Left ventricle myocardium inferior (tissue), 1 donor: ENCODE results near the gene METRNL. TPM values are rescaled to one million over a fixed set of nuclear protein-coding genes. Genes with fewer than 3 reads are reported as not detected.
"Not testable (repeated sequence)": the region's sequence is repeated elsewhere in the genome, so short reads cannot be mapped to it uniquely, and the experiment has no call there.

Source experiments
- DNase-seq: peaks from one replicate; pipeline ENCODE4 v3.0.0-alpha.2; 2020
- H3K27ac ChIP-seq: fragments of 200-600 bp; replicated peaks from 2 replicates; pipeline ENCODE4 v1.8.0; 2021
- H3K27me3 ChIP-seq: fragments of 200-600 bp; 2 replicates; pipeline ENCODE4 v1.8.0; 2021; ENCODE audit warnings: low read depth
- H3K36me3 ChIP-seq: fragments of 200-600 bp; 2 replicates; pipeline ENCODE4 v1.8.0; 2021
- H3K4me1 ChIP-seq: fragments of 200-600 bp; 2 replicates; pipeline ENCODE4 v1.8.0; 2021
- H3K4me3 ChIP-seq: fragments of 200-600 bp; 2 replicates; pipeline ENCODE4 v1.8.0; 2021; ENCODE audit warnings: mild to moderate bottlenecking, moderate library complexity
- H3K9me3 ChIP-seq: fragments of 200-600 bp; replicated peaks from 2 replicates; pipeline ENCODE4 v1.8.0; 2021
- intact Hi-C: fragments of 100-400 bp; cut with micrococcal nuclease; formaldehyde crosslinking; loops from one replicate; pipeline ENCODE4 v1.11.0; 2022
- total RNA-seq: library from RNA; stranded (reverse); fragmentation: NEBNext Ultra II Directional; extraction: Animal tissue kit (Norgen Biotek cat#: 25700); gene quantifications from one replicate; pipeline ENCODE4 v1.2.1, GENCODE V29; 2021
- TF ChIP-seq, protein P1 (sequence below): fragments of 200-600 bp; IDR thresholded peaks from 2 replicates; pipeline ENCODE4 v1.8.0; 2021; ENCODE audit warnings: antibody characterized with exemption, mild to moderate bottlenecking, borderline replicate concordance
- donor health status: DM: no; HTN: yes; CAD: no; lungs with severe emphysema.

Gene METRNL
- total RNA-seq, 1 donor from 2014 or later, result 75.2 TPM

DNA sequence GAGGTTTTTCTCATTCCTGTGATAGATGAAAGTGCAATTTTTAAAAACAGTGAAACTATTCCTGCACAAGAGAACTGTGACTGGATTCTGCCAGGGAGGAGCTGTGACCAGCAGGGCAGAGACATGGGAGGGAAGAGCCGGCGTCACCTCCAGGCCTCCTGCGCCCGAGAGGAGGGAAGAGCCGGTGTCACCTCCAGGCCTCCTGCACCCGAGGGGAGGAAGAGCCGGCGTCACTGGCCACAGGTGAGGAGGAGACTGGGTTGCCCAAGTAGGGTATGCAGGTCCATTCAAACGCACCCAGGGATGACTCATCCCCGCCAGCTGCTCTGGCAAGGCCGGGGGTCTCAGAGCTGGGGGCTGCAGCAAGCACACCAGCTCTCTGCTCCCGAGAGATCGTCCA is 56.7 kb downstream of the METRNL start:
- intact Hi-C loops, result no loop called here
- H3K36me3 ChIP-seq, result no peaks in the 10 kb centered on the region

DNA sequence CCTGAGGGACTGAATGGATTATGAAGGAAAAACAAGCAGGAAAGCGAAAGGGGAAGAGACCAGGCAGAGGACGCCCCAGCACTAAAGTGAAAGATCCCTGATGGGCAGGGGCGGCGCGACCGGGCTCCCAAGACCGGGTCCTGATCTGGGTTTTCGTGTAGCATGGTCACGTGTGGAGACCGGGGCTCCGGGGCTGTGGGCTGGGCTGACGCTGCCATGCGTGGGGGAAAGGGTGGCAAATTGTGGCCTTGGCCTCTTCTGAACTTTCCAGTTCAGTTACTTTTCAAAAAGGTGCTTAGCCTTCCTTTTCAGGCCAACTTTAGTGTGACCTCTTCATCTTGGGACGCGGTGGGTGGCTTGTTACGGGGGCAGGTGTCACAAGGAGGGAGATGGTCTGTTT is 57.5 kb downstream of the METRNL start:
- intact Hi-C loops, result no loop called here
- no peaks in the 10 kb centered on the region for H3K36me3 ChIP-seq

More for the DNA sequence above, 56.7 kb downstream of the METRNL start:
- Histone ChIP-seq H3K4me1 (peaks cover 17% of the 10 kb centered on the region), H3K9me3 (no peaks in the 10 kb centered on the region), H3K27ac (no peak overlapping the region), H3K27me3 (peaks cover 8% of the 10 kb centered on the region), H3K4me3 (no peak overlapping the region)
- TF ChIP-seq, protein P1, sequence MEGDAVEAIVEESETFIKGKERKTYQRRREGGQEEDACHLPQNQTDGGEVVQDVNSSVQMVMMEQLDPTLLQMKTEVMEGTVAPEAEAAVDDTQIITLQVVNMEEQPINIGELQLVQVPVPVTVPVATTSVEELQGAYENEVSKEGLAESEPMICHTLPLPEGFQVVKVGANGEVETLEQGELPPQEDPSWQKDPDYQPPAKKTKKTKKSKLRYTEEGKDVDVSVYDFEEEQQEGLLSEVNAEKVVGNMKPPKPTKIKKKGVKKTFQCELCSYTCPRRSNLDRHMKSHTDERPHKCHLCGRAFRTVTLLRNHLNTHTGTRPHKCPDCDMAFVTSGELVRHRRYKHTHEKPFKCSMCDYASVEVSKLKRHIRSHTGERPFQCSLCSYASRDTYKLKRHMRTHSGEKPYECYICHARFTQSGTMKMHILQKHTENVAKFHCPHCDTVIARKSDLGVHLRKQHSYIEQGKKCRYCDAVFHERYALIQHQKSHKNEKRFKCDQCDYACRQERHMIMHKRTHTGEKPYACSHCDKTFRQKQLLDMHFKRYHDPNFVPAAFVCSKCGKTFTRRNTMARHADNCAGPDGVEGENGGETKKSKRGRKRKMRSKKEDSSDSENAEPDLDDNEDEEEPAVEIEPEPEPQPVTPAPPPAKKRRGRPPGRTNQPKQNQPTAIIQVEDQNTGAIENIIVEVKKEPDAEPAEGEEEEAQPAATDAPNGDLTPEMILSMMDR, result no peak
- no peak for DNase-seq

DNA sequence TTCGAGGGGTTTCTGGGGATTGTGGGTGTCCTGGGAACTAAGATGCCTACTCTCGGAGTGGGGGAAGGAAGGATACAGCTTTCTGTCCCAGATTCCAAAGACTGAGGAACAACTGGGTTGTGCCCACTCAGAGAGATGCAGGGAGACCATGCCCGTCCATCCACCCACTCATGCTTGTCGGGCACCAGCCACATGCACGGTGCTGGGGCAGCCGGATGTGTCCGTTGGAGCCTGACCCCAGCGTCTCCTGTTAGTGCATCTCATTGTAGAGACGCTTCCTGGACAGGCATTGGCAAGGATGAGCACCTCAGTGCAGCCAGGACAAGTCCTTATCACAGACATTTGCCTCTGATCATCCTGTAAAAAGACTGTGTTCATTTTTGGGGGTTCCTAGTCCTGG is 58.1 kb downstream of the METRNL start:
- Histone ChIP-seq H3K4me3 (no peak overlapping the region), H3K9me3 (peaks cover 3% of the 10 kb centered on the region), H3K36me3 (no peaks in the 10 kb centered on the region), H3K27me3 (peaks cover 8% of the 10 kb centered on the region), H3K4me1 (peaks cover 13% of the 10 kb centered on the region), H3K27ac (no peak overlapping the region)
- DNase-seq, result no peak
- intact Hi-C loops, result no loop called here
- TF ChIP-seq, protein P1, result no peak

More for the DNA sequence above, 57.5 kb downstream of the METRNL start:
- TF ChIP-seq, protein P1, result no peak
- H3K27me3 ChIP-seq, result peaks cover 8% of the 10 kb centered on the region
- no peak for DNase-seq
- H3K27ac ChIP-seq, result no peak overlapping the region
- H3K4me1 ChIP-seq, result peaks cover 17% of the 10 kb centered on the region
- no peaks in the 10 kb centered on the region for H3K9me3 ChIP-seq
- no peak overlapping the region for H3K4me3 ChIP-seq

DNA sequence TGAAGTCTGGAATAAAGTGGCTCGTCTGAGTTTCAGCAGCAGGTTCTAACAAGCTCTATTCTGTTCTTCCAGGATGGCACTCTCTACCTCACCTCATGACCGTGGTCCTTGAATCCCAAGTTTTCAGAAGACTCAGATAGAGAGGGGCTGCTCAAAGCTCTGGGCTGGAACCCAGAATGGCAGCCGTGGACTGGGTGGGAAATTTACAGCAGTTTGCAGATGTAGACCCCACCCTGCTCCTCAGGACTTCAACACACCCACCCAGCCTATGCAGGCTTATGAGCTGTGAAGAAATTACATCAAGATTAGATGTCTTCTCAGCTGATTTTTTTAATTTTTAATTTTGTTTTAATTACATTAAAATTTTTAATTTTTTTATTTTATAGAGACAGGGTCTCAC is 59.4 kb downstream of the METRNL start:
- H3K4me3 ChIP-seq, result no peak overlapping the region
- no peak for DNase-seq
- no peaks in the 10 kb centered on the region for H3K36me3 ChIP-seq
- intact Hi-C loops, result no loop called here
- H3K4me1 ChIP-seq, result no peaks in the 10 kb centered on the region
- H3K27ac ChIP-seq, result no peak overlapping the region
- TF ChIP-seq, protein P1, result no peak
- peaks cover 8% of the 10 kb centered on the region for H3K9me3 ChIP-seq
- H3K27me3 ChIP-seq, result peaks cover 8% of the 10 kb centered on the region

DNA sequence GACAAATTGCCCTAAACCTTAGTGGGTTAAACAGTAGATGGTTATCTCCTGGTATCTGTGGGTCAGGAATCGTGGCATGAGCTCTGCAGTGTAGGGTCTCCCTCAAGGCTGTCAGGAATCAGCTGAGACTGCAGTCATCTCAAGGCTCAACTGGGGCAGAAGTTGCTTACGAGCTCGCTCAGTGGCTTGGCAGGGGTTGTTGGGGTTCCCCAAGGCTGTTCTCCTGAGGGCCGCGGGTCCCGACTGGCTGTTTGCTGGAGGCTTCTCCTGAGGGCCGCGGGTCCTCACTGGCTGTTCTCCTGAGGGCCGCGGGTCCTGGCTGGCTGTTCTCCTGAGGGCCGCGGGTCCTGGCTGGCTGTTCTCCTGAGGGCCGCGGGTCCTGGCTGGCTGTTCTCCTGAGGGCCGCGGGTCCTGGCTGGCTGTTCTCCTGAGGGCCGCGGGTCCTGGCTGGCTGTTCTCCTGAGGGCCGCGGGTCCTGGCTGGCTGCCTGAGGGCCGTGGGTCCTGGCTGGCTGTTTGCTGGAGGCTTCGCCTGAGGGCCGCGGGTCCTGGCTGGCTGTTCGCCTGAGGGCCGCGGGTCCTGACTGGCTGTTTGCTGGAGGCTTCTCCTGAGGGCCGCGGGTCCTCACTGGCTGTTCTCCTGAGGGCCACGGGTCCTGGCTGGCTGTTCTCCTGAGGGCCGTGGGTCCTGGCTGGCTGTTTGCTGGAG is 60.3 kb downstream of the METRNL start:
- not testable (repeated sequence) for H3K4me3 ChIP-seq

DNA sequence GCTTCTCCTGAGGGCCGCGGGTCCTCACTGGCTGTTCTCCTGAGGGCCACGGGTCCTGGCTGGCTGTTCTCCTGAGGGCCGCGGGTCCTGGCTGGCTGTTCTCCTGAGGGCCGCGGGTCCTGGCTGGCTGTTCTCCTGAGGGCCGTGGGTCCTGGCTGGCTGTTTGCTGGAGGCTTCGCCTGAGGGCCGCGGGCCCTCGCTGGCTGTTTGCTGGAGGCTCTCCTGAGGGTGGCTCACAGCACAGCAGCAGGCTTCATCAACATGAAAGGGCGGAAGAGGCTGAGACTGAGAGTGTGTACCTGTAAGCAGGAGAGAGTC is 60.8 kb downstream of the METRNL start:
- H3K36me3 ChIP-seq, H3K27ac ChIP-seq, intact Hi-C loops, H3K27me3 ChIP-seq, H3K9me3 ChIP-seq, DNase-seq, H3K4me3 ChIP-seq: not testable (repeated sequence)
- peaks cover 10% of the 10 kb centered on the region for H3K4me1 ChIP-seq

More for the DNA sequence above, 60.3 kb downstream of the METRNL start:
- DNase-seq, H3K4me1 ChIP-seq, intact Hi-C loops, H3K27ac ChIP-seq, H3K9me3 ChIP-seq, H3K36me3 ChIP-seq, H3K27me3 ChIP-seq: not testable (repeated sequence)
